IMR-90 (cell line): ENCODE data around the gene S1PR5. TPM values are rescaled to one million over a fixed set of nuclear protein-coding genes. Genes with fewer than 3 reads are reported as not detected.
A peak's percentile ranks its signal among the peaks of the same experiment; 100 is the strongest.

Experiments used
- ATAC-seq: fragments of 200-7000 bp; cut with Tn5 transposase; 2 replicates; pipeline ENCODE4 v1.9.1; 2020; ENCODE audit warnings: low read depth, mild to moderate bottlenecking, moderate library complexity
- BruUV-seq: library from RNA; stranded (reverse); fragments of 400-500 nt; replicated peaks from 2 replicates; lab custom pipeline; 2021; lab: Mats Ljungman, UMichigan
- CTCF ChIA-PET: fragments of 300-600 bp; formaldehyde crosslinking; extraction: SDS; loops from one replicate; lab custom pipeline; 2021; ENCODE audit warnings: antibody characterized with exemption; lab: Yijun Ruan, JAX
- POLR2A ChIA-PET: fragments of 300-600 bp; sonication (Branson Sonifier 250); formaldehyde crosslinking; loops from one replicate; lab custom pipeline; 2022; ENCODE audit warnings: antibody characterized with exemption; ENCODE audit not compliant: unreplicated experiment; lab: Charles Lee
- DNase-seq: peaks from one replicate; pipeline ENCODE4 v3.0.0; 2013
- H2AFZ ChIP-seq: replicated peaks from 2 replicates; pipeline ENCODE3; 2013; ENCODE audit warnings: low read length, mild to moderate bottlenecking; ENCODE audit not compliant: poor library complexity
- H2AK5ac ChIP-seq: 2 replicates; pipeline ENCODE4 v1.6.1; 2013; ENCODE audit warnings: low read depth, low read length, inconsistent platforms
- H2AK9ac ChIP-seq: replicated peaks from 2 replicates; pipeline ENCODE3; 2013; ENCODE audit warnings: mild to moderate bottlenecking, low read depth, low read length, moderate library complexity; ENCODE audit not compliant: poor library complexity
- H2BK120ac ChIP-seq: 2 replicates; pipeline ENCODE4 v1.6.1; 2013; ENCODE audit warnings: low read depth, low read length, inconsistent platforms
- H2BK15ac ChIP-seq: 3 replicates; pipeline ENCODE4 v1.6.1; 2013; ENCODE audit warnings: low read depth, low read length, inconsistent platforms
- H2BK20ac ChIP-seq: 2 replicates; pipeline ENCODE4 v1.6.1; 2013; ENCODE audit warnings: low read depth, mild to moderate bottlenecking, inconsistent platforms, low read length, moderate library complexity
- H2BK5ac ChIP-seq: 2 replicates; pipeline ENCODE4 v1.6.1; 2013; ENCODE audit warnings: mild to moderate bottlenecking, low read depth, low read length, inconsistent platforms; ENCODE audit not compliant: poor library complexity, severe bottlenecking
- H3K14ac ChIP-seq: replicated peaks from 2 replicates; pipeline ENCODE4 v1.6.1; 2013; ENCODE audit warnings: low read depth, low read length, inconsistent platforms
- H3K18ac ChIP-seq: 2 replicates; pipeline ENCODE4 v1.6.1; 2013; ENCODE audit warnings: low read depth, low read length, control low read depth
- H3K23ac ChIP-seq: 2 replicates; pipeline ENCODE4 v1.6.1; 2013; ENCODE audit warnings: low read depth, low read length, inconsistent platforms
- H3K27ac ChIP-seq: 2 replicates; pipeline ENCODE4 v1.5.1; 2013; ENCODE audit warnings: mild to moderate bottlenecking, control low read depth, low read length; ENCODE audit not compliant: insufficient read depth
- H3K27me3 ChIP-seq: 2 replicates; pipeline ENCODE4 v1.6.1; 2013; ENCODE audit warnings: low read length; ENCODE audit not compliant: control insufficient read depth, insufficient read depth
- H3K36me3 ChIP-seq: 2 replicates; pipeline ENCODE4 v1.6.1; 2013; ENCODE audit warnings: low read length, mixed read lengths; ENCODE audit not compliant: control insufficient read depth, insufficient read depth
- H3K4ac ChIP-seq: 2 replicates; pipeline ENCODE4 v1.6.1; 2013; ENCODE audit warnings: low read depth, low read length, inconsistent platforms
- H3K4me1 ChIP-seq: 2 replicates; pipeline ENCODE4 v1.6.1; 2013; ENCODE audit warnings: low read length, mixed read lengths; ENCODE audit not compliant: control insufficient read depth, insufficient read depth
- H3K4me2 ChIP-seq: 2 replicates; pipeline ENCODE4 v1.6.1; 2013; ENCODE audit warnings: low read depth, mild to moderate bottlenecking, control low read depth, low read length, moderate library complexity
- H3K4me3 ChIP-seq: 2 replicates; pipeline ENCODE4 v1.5.1; 2013; ENCODE audit warnings: low read depth, mild to moderate bottlenecking, control low read depth, low read length, moderate library complexity; ENCODE audit not compliant: insufficient read depth
- H3K56ac ChIP-seq: 2 replicates; pipeline ENCODE4 v1.6.1; 2013; ENCODE audit warnings: low read length, inconsistent platforms; ENCODE audit not compliant: insufficient read depth; ENCODE audit errors: extremely low read depth
- H3K79me1 ChIP-seq, 2 experiments: 2 replicates each; pipeline ENCODE4 v1.6.1; 2013; ENCODE audit warnings: low read length in 2 of 2, inconsistent platforms in 1 of 2, low read depth in 1 of 2
- H3K9ac ChIP-seq: 2 replicates; pipeline ENCODE4 v1.6.1; 2013; ENCODE audit warnings: low read depth, low read length, control low read depth
- H3K9me1 ChIP-seq: 2 replicates; pipeline ENCODE4 v1.6.1; 2013; ENCODE audit warnings: low read length, inconsistent platforms; ENCODE audit not compliant: insufficient read depth
- H3K9me3 ChIP-seq: 2 replicates; pipeline ENCODE4 v1.6.1; 2013; ENCODE audit warnings: low read length; ENCODE audit not compliant: control insufficient read depth, insufficient read depth
- H4K20me1 ChIP-seq: 2 replicates; pipeline ENCODE4 v1.6.1; 2013; ENCODE audit warnings: low read length, inconsistent platforms; ENCODE audit not compliant: insufficient read depth
- H4K5ac ChIP-seq: 2 replicates; pipeline ENCODE4 v1.6.1; 2013; ENCODE audit warnings: mild to moderate bottlenecking, low read depth, low read length, control low read depth
- H4K8ac ChIP-seq, 2 experiments: 2 replicates each; pipeline ENCODE4 v1.6.1; 2013; ENCODE audit warnings: low read depth in 2 of 2, low read length in 2 of 2, control low read depth in 1 of 2, inconsistent platforms in 1 of 2
- H4K91ac ChIP-seq: 2 replicates; pipeline ENCODE4 v1.6.1; 2013; ENCODE audit warnings: low read depth, low read length, inconsistent platforms; ENCODE audit not compliant: insufficient read depth
- BHLHE40 ChIP-seq: fragments of 150-350 bp; IDR thresholded peaks from 2 replicates; pipeline ENCODE4 v1.6.1; 2016; ENCODE audit warnings: mild to moderate bottlenecking, low read depth, low read length
- CEBPB ChIP-seq: IDR thresholded peaks from 2 replicates; pipeline ENCODE4 v1.6.1; 2012; ENCODE audit warnings: low read depth, low read length, improper control_type of control experiment
- CHD1 ChIP-seq: IDR thresholded peaks from 2 replicates; pipeline ENCODE4 v1.6.1; 2012; ENCODE audit warnings: low read depth, low read length, improper control_type of control experiment
- FOS ChIP-seq: fragments of 150-350 bp; IDR thresholded peaks from 2 replicates; pipeline ENCODE4 v1.6.1; 2016; ENCODE audit warnings: low read depth, low read length
- MAFK ChIP-seq: IDR thresholded peaks from 2 replicates; pipeline ENCODE4 v1.6.1; 2012; ENCODE audit warnings: low read depth, low read length, improper control_type of control experiment
- MAZ ChIP-seq: IDR thresholded peaks from 2 replicates; pipeline ENCODE4 v1.6.1; 2012; ENCODE audit warnings: low read depth, mild to moderate bottlenecking, low read length, improper control_type of control experiment, moderate library complexity, borderline replicate concordance
- MXI1 ChIP-seq: IDR thresholded peaks from 2 replicates; pipeline ENCODE4 v1.6.1; 2012; ENCODE audit warnings: low read depth, mild to moderate bottlenecking, low read length, moderate library complexity, borderline replicate concordance
- NFE2L2 ChIP-seq: fragments of 150-350 bp; IDR thresholded peaks from 2 replicates; pipeline ENCODE4 v1.6.1; 2016; ENCODE audit warnings: low read depth, mild to moderate bottlenecking, low read length
- POLR2A ChIP-seq: IDR thresholded peaks from 2 replicates; pipeline ENCODE4 v1.6.1; 2012; ENCODE audit warnings: mild to moderate bottlenecking, low read depth, low read length
- RAD21 ChIP-seq: IDR thresholded peaks from 2 replicates; pipeline ENCODE4 v1.6.1; 2012; ENCODE audit warnings: low read length, improper control_type of control experiment
- RCOR1 ChIP-seq: IDR thresholded peaks from 2 replicates; pipeline ENCODE4 v1.6.1; 2012; ENCODE audit warnings: mild to moderate bottlenecking, low read length, improper control_type of control experiment; ENCODE audit not compliant: insufficient replicate concordance
- RFX5 ChIP-seq: IDR thresholded peaks from 2 replicates; pipeline ENCODE4 v1.8.0; 2012; ENCODE audit warnings: low read depth, mild to moderate bottlenecking, low read length, moderate library complexity
- SMC3 ChIP-seq: fragments of 150-350 bp; IDR thresholded peaks from 2 replicates; pipeline ENCODE4 v1.6.1; 2016; ENCODE audit warnings: low read depth, mild to moderate bottlenecking, antibody characterized with exemption, low read length, moderate library complexity
- WGBS, 2 experiments: methylation state at CpG; one replicate each; pipeline versions ENCODE4 v1.1.5 to v1.1.7; 2013; ENCODE audit warnings: missing lambda C conversion rate in 2 of 2; ENCODE audit not compliant: insufficient read length in 1 of 2; ENCODE audit errors: extremely low coverage in 2 of 2; 5-methylcytosine and 5-hydroxymethylcytosine counted together
- dilution Hi-C: fragments of 300-500 bp; cut with HindIII; formaldehyde crosslinking; loops from one replicate; pipeline ENCODE4 v1.14.3; 2018; ENCODE audit warnings: low sequenced_read_pairs; ENCODE audit not compliant: unreplicated experiment
- in situ Hi-C: fragments of 300-500 bp; cut with MboI; formaldehyde crosslinking; loops from 3 replicates; pipeline ENCODE4 v1.14.3; 2019; ENCODE audit warnings: low sequenced_read_pairs, inconsistent platforms, mixed read lengths
- intact Hi-C: fragments of 100-400 bp; cut with micrococcal nuclease; formaldehyde crosslinking; loops from 2 replicates; pipeline ENCODE4 v1.10.0; 2022
- polyA plus RNA-seq, 3 experiments: library from polyadenylated mRNA; depleted of rRNA; stranded (reverse); fragments of >200 nt; gene quantifications; 2 replicates each; pipeline ENCODE4 v1.2.3, GENCODE V29; 2012; ENCODE audit warnings: low replicate concordance in 1 of 3
- total RNA-seq: library from RNA; depleted of rRNA; stranded (reverse); fragments of >200 nt; gene quantifications from 2 replicates; pipeline ENCODE4 v1.2.3, GENCODE V29; 2012
- TF ChIP-seq, protein P1 (sequence below): fragments of 150-350 bp; IDR thresholded peaks from 2 replicates; pipeline ENCODE4 v1.6.1; 2016; ENCODE audit warnings: low read depth, mild to moderate bottlenecking, low read length, moderate library complexity, borderline replicate concordance
- TF ChIP-seq, protein P2 (sequence below): fragments of 150-350 bp; IDR thresholded peaks from 2 replicates; pipeline ENCODE4 v1.6.1; 2017; ENCODE audit warnings: mild to moderate bottlenecking, antibody characterized with exemption, low read length, low read depth

S1PR5 gene
- total and polyA plus RNA-seq, 2 of the 4 experiments (the other 2 are of a cell fraction), result 0.36 to 0.55 TPM

DNA sequence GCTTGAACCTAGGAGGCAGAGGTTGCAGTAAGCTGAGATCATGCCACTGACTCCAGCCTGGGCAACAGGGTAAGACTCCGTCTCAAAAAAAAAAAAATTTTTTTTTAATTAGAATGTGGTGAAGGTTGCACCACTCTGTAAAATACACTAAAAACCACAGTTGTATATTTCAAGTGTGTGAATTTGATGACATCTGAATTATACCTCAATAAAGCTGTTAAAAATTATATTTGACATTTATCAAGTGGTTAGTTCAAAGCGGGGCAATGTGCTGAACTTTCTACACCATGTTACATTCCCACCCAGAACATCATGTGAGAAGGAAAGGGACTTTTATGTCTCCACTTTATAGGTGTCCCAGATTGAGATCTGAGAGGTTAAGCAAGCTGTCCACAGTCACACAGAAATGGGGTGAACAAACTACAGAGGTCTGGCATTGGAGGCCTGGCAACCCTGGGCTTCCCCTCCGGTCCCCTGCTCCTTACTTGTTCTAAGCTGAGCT is 5.9 kb upstream of the S1PR5 start:
- dilution Hi-C loops, result no loop called here
- H3K18ac ChIP-seq, result no peak overlapping the region
- intact Hi-C loops, result no loop called here
- H4K8ac ChIP-seq, result no peak overlapping the region
- no peak overlapping the region for H3K4me2 ChIP-seq
- no peak overlapping the region for H2BK20ac ChIP-seq
- in situ Hi-C loops, result no loop called here
- no peaks in the 10 kb centered on the region for H3K4me1 ChIP-seq
- no peaks in the 10 kb centered on the region for H3K9me3 ChIP-seq
- H4K5ac ChIP-seq, result no peak overlapping the region
- no peak overlapping the region for H2AK5ac ChIP-seq
- H3K36me3 ChIP-seq, result no peaks in the 10 kb centered on the region
- no peak overlapping the region for H3K56ac ChIP-seq
- H3K27me3 ChIP-seq, result peaks cover 28% of the 10 kb centered on the region
- no peak overlapping the region for H3K14ac ChIP-seq
- no peaks in the 10 kb centered on the region for H3K9me1 ChIP-seq
- H2BK120ac ChIP-seq, result no peak overlapping the region
- no peak overlapping the region for H3K27ac ChIP-seq
- no peak overlapping the region for H2BK5ac ChIP-seq
- H3K4me3 ChIP-seq, result no peak overlapping the region
- no peak overlapping the region for H2AK9ac ChIP-seq
- TF ChIP-seq NFE2L2, result no peak
- TF ChIP-seq MXI1, result no peak
- no peak for TF ChIP-seq RAD21
- TF ChIP-seq FOS, result no peak
- TF ChIP-seq, protein P1, sequence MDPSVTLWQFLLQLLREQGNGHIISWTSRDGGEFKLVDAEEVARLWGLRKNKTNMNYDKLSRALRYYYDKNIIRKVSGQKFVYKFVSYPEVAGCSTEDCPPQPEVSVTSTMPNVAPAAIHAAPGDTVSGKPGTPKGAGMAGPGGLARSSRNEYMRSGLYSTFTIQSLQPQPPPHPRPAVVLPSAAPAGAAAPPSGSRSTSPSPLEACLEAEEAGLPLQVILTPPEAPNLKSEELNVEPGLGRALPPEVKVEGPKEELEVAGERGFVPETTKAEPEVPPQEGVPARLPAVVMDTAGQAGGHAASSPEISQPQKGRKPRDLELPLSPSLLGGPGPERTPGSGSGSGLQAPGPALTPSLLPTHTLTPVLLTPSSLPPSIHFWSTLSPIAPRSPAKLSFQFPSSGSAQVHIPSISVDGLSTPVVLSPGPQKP, result no peak
- TF ChIP-seq BHLHE40, result no peak
- no peak for TF ChIP-seq MAZ
- TF ChIP-seq CHD1, result no peak
- TF ChIP-seq RCOR1, result no peak
- TF ChIP-seq SMC3, result no peak
- TF ChIP-seq POLR2A, result no peak
- no peak for TF ChIP-seq CEBPB
- no peak for TF ChIP-seq MAFK
- no peak for TF ChIP-seq RFX5
- TF ChIP-seq, protein P2, sequence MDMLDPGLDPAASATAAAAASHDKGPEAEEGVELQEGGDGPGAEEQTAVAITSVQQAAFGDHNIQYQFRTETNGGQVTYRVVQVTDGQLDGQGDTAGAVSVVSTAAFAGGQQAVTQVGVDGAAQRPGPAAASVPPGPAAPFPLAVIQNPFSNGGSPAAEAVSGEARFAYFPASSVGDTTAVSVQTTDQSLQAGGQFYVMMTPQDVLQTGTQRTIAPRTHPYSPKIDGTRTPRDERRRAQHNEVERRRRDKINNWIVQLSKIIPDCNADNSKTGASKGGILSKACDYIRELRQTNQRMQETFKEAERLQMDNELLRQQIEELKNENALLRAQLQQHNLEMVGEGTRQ, result no peak
- DNase-seq, result no peak
- ATAC-seq, result no peak
- POLR2A ChIA-PET, result no interaction called here
- H3K4ac ChIP-seq, result no peak overlapping the region
- CTCF ChIA-PET, result interaction anchor here (0.9 kb wide), 1 partner anchor 13 kb away, joined by 3 read pairs; no protein-coding TSS in a partner anchor
- H4K91ac ChIP-seq, result no peak overlapping the region
- no peak overlapping the region; the same call in 1 of the 2 replicates for H3K23ac ChIP-seq
- H2BK15ac ChIP-seq, result no peak overlapping the region
- no CpG with 5 or more reads among the region's 3 CpGs for WGBS, 2 experiments
- H4K20me1 ChIP-seq, result no peaks in the 10 kb centered on the region
- BruUV-seq, result no TSS peak
- peak overlapping the region; percentile 19 for H2AFZ ChIP-seq
- no peaks in the 10 kb centered on the region for H3K79me1 ChIP-seq
- H3K9ac ChIP-seq, result no peak overlapping the region
